CD14-positive monocyte (primary cell): ENCODE results near the gene TBC1D22A. TPM values are rescaled to one million over a fixed set of nuclear protein-coding genes. Genes with fewer than 3 reads are reported as not detected.

Source experiments
- DNase-seq, 3 donors: peaks; one replicate each; pipeline ENCODE4 v3.0.0-alpha.2; 2011 to 2022
- H2AFZ ChIP-seq: 2 replicates; pipeline ENCODE4 v1.6.0; 2012; ENCODE audit warnings: mild to moderate bottlenecking, low read depth, low read length, inconsistent platforms; ENCODE audit not compliant: insufficient read depth, poor library complexity, severe bottlenecking
- H3K27ac ChIP-seq, 2 donors: 1 replicate in 1 of 2; 2 replicates in 1 of 2; pipeline ENCODE4 v1.5.1; 2012 to 2013; ENCODE audit warnings: low read length in 2 of 2, control low read depth in 1 of 2, inconsistent platforms in 1 of 2, low read depth in 1 of 2, mild to moderate bottlenecking in 1 of 2
- H3K27me3 ChIP-seq, 2 donors: one replicate each; pipeline versions ENCODE4 v1.6.0 to v1.6.1; 2011 to 2013; ENCODE audit warnings: low read length in 2 of 2; ENCODE audit not compliant: control insufficient read depth in 2 of 2, insufficient read depth in 2 of 2
- H3K36me3 ChIP-seq, 2 donors: replicated peaks in 1 of 2; 1 replicate in 1 of 2; 2 replicates in 1 of 2; pipeline versions ENCODE4 v1.5.1 to v1.6.1; 2012 to 2013; ENCODE audit warnings: low read length in 2 of 2, control low read depth in 1 of 2, inconsistent platforms in 1 of 2, mild to moderate bottlenecking in 1 of 2; ENCODE audit not compliant: insufficient read depth in 2 of 2, control insufficient read depth in 1 of 2
- H3K4me1 ChIP-seq, 2 donors: 1 replicate in 1 of 2; 2 replicates in 1 of 2; pipeline versions ENCODE4 v1.5.1 to v1.6.1; 2012 to 2013; ENCODE audit warnings: low read length in 2 of 2, control low read depth in 1 of 2, inconsistent platforms in 1 of 2, mild to moderate bottlenecking in 1 of 2, moderate library complexity in 1 of 2; ENCODE audit not compliant: insufficient read depth in 2 of 2, control insufficient read depth in 1 of 2
- H3K4me2 ChIP-seq: replicated peaks from 2 replicates; pipeline ENCODE3; 2012; ENCODE audit warnings: low read length, moderate library complexity, mild to moderate bottlenecking; ENCODE audit not compliant: poor library complexity, severe bottlenecking; ENCODE audit errors: extremely low read depth
- H3K4me3 ChIP-seq, 3 experiments: fragments of 200-600 bp in 1 of 3; sonication (generic) in 1 of 3; replicated peaks in 1 of 3; 1 replicate in 2 of 3; 2 replicates in 1 of 3; pipeline ENCODE4 v1.5.1; 2011 to 2013; ENCODE audit warnings: low read length in 3 of 3, mild to moderate bottlenecking in 3 of 3, control low read depth in 2 of 3, low read depth in 2 of 3, inconsistent platforms in 1 of 3, moderate library complexity in 1 of 3
- H3K79me2 ChIP-seq: 2 replicates; pipeline ENCODE4 v1.6.0; 2012; ENCODE audit warnings: mild to moderate bottlenecking, control low read depth, inconsistent platforms, low read length, moderate library complexity; ENCODE audit not compliant: insufficient read depth
- H3K9ac ChIP-seq: 2 replicates; pipeline ENCODE4 v1.6.0; 2017; ENCODE audit warnings: low read length, mild to moderate bottlenecking; ENCODE audit not compliant: insufficient read depth, poor library complexity, severe bottlenecking
- H3K9me3 ChIP-seq, 2 donors: replicated peaks in 1 of 2; 1 replicate in 1 of 2; 2 replicates in 1 of 2; pipeline versions ENCODE4 v1.5.1 to v1.6.1; 2012 to 2013; ENCODE audit warnings: low read length in 2 of 2, control low read depth in 1 of 2; ENCODE audit not compliant: control insufficient read depth in 1 of 2, insufficient read depth in 1 of 2
- H4K20me1 ChIP-seq: 2 replicates; pipeline ENCODE4 v1.6.0; 2012; ENCODE audit warnings: mild to moderate bottlenecking, low read length, control low read depth, moderate library complexity; ENCODE audit not compliant: insufficient read depth
- H3K27ac Mint-ChIP-seq, 7 donors: one replicate each; pipeline ENCODE4 v1.8.0; 2020; ENCODE audit warnings: mild to moderate bottlenecking in 7 of 7, mixed read lengths in 7 of 7, moderate library complexity in 6 of 7, inconsistent platforms in 2 of 7
- H3K27me3 Mint-ChIP-seq, 3 donors: one replicate each; pipeline ENCODE4 v1.8.0; 2021 to 2022; ENCODE audit warnings: low read depth in 3 of 3, mild to moderate bottlenecking in 3 of 3, mixed read lengths in 3 of 3, moderate library complexity in 3 of 3, inconsistent platforms in 1 of 3
- H3K36me3 Mint-ChIP-seq, 2 donors: one replicate each; pipeline ENCODE4 v1.8.0; 2020; ENCODE audit warnings: mixed read lengths in 2 of 2, inconsistent platforms in 1 of 2, mild to moderate bottlenecking in 1 of 2
- H3K4me1 Mint-ChIP-seq: one replicate; pipeline ENCODE4 v1.8.0; 2020; ENCODE audit warnings: mild to moderate bottlenecking, mixed read lengths
- H3K4me3 Mint-ChIP-seq, 2 donors: one replicate each; pipeline ENCODE4 v1.8.0; 2020; ENCODE audit warnings: mild to moderate bottlenecking in 2 of 2, mixed read lengths in 2 of 2, moderate library complexity in 1 of 2
- H3K9me3 Mint-ChIP-seq, 7 donors: one replicate each; pipeline ENCODE4 v1.8.0; 2020 to 2022; ENCODE audit warnings: mixed read lengths in 7 of 7, mild to moderate bottlenecking in 6 of 7, moderate library complexity in 6 of 7, inconsistent platforms in 2 of 7
- CTCF ChIP-seq: fragments of 200-600 bp; IDR thresholded peaks from one replicate; pipeline ENCODE4 v1.8.0; 2022; ENCODE audit warnings: antibody characterized with exemption, mild to moderate bottlenecking
- WGBS: methylation state at CpG from one replicate; pipeline ENCODE4 v1.1.5; 2013; ENCODE audit warnings: missing lambda C conversion rate; ENCODE audit not compliant: insufficient coverage; 5-methylcytosine and 5-hydroxymethylcytosine counted together
- intact Hi-C, 2 donors: fragments of 100-400 bp; cut with micrococcal nuclease; formaldehyde crosslinking; loops; one replicate each; pipeline versions ENCODE4 v1.15.0 to v1.15.1; 2023
- polyA plus RNA-seq, 3 donors: library from polyadenylated mRNA; depleted of rRNA in 1 of 3; unstranded in 2 of 3; stranded (reverse) in 1 of 3; fragments of 300-500 nt in 2 of 3; fragments of >200 nt in 1 of 3; fragmentation: Illumina TruSeq in 2 of 3; gene quantifications; 1 replicate in 2 of 3; 2 replicates in 1 of 3; pipeline ENCODE4 v1.2.3, GENCODE V29; 2012 to 2021

TBC1D22A gene
- polyA plus RNA-seq, 3 donors = 25.9 to 36.2 (median 29.5) TPM

GRCh38 chr22:47067911-47068625, 305.6 kb downstream of the TBC1D22A start:
- H3K4me1 ChIP-seq = no peaks in the 10 kb centered on the region
- Mint-ChIP-seq H3K4me3 (no peak overlapping the region), H3K27ac (no peak overlapping the region), H3K36me3 (peaks cover 30 to 36% of the 10 kb centered on the region in 2 donors), H3K27me3 (peaks cover 0 to 1% (median 0%) of the 10 kb centered on the region in 3 donors), H3K4me1 (peaks cover 9% of the 10 kb centered on the region), H3K9me3 (peaks cover 0 to 5% (median 2%) of the 10 kb centered on the region in 7 donors)
- H3K27ac ChIP-seq = no peak overlapping the region
- H3K9me3 ChIP-seq = peaks cover 0 to 6% of the 10 kb centered on the region in 2 donors
- H3K36me3 ChIP-seq = peaks cover 9 to 10% of the 10 kb centered on the region in 2 donors
- no peaks in the 10 kb centered on the region for H3K27me3 ChIP-seq
- no peak overlapping the region for H3K9ac ChIP-seq
- peaks cover 6% of the 10 kb centered on the region for H3K79me2 ChIP-seq
- H3K4me2 ChIP-seq = no peak overlapping the region
- WGBS = 96% methylated on average over 9 of the region's 14 CpGs
- no peak overlapping the region for H3K4me3 ChIP-seq
- H4K20me1 ChIP-seq = peaks cover 66% of the 10 kb centered on the region
- no peak for TF ChIP-seq CTCF
- intact Hi-C loops = no loop called here
- no peak for DNase-seq
- H2AFZ ChIP-seq = no peak overlapping the region

DNA sequence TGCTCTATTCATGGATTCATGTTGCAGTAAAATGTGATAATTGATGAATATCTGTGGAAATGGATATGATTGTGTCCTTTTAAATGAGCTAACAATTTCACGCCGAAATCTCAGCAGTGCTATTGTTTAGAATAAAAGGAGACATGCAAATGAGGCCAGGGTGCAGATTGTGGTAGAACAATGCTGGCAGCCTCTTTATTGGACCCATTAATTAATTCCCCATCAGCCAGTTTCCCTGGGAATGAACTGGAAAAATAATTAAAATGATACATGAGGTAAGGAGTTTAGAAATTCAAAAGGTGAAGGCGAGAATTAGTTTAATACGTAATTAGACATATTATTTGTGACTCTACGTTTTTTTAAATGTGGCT, 306.2 kb downstream of the TBC1D22A start:
- Histone ChIP-seq H4K20me1 (peaks cover 71% of the 10 kb centered on the region), H3K79me2 (peaks cover 6% of the 10 kb centered on the region)
- intact Hi-C loops = no loop called here

More for the DNA sequence above, 306.2 kb downstream of the TBC1D22A start:
- DNase-seq = no peak
- no peak overlapping the region for H3K4me3 ChIP-seq
- no peak for TF ChIP-seq CTCF
- H3K4me2 ChIP-seq = no peak overlapping the region
- H3K36me3 ChIP-seq = peaks cover 4 to 7% of the 10 kb centered on the region in 2 donors
- peaks cover 9% of the 10 kb centered on the region for H3K4me1 Mint-ChIP-seq
- peaks cover 0 to 1% (median 0%) of the 10 kb centered on the region in 3 donors for H3K27me3 Mint-ChIP-seq
- no peak overlapping the region for H2AFZ ChIP-seq
- H3K9ac ChIP-seq = no peak overlapping the region
- 100% methylated on average over 1 of the region's 5 CpGs for WGBS
- H3K27me3 ChIP-seq = no peaks in the 10 kb centered on the region
- H3K36me3 Mint-ChIP-seq = peaks cover 25 to 36% of the 10 kb centered on the region in 2 donors
- no peak overlapping the region for H3K27ac ChIP-seq
- no peak overlapping the region for H3K27ac Mint-ChIP-seq
- H3K9me3 Mint-ChIP-seq = peaks cover 0 to 7% (median 4%) of the 10 kb centered on the region in 7 donors
- H3K4me3 Mint-ChIP-seq = no peak overlapping the region
- no peaks in the 10 kb centered on the region for H3K4me1 ChIP-seq
- peaks cover 0 to 11% of the 10 kb centered on the region in 2 donors for H3K9me3 ChIP-seq
